SK-N-MC (cell line): ENCODE measurements around the gene SCNN1A.

Experiments
- EZH2 ChIP-seq: fragments of 200-600 bp; sonication (generic); IDR thresholded peaks from one replicate; pipeline ENCODE4 v1.6.1; 2017; ENCODE audit warnings: antibody characterized with exemption
- FOXP2 ChIP-seq: optimal IDR thresholded peaks from 2 replicates; pipeline ENCODE3; 2011; ENCODE audit warnings: mild to moderate bottlenecking, moderate library complexity; ENCODE audit not compliant: insufficient read depth; ENCODE audit errors: extremely low read length, control extremely low read depth
- POLR2AphosphoS5 ChIP-seq: IDR thresholded peaks from 2 replicates; pipeline ENCODE4 v1.6.1; 2012; ENCODE audit warnings: mild to moderate bottlenecking, low read depth, low read length, borderline replicate concordance

DNA sequence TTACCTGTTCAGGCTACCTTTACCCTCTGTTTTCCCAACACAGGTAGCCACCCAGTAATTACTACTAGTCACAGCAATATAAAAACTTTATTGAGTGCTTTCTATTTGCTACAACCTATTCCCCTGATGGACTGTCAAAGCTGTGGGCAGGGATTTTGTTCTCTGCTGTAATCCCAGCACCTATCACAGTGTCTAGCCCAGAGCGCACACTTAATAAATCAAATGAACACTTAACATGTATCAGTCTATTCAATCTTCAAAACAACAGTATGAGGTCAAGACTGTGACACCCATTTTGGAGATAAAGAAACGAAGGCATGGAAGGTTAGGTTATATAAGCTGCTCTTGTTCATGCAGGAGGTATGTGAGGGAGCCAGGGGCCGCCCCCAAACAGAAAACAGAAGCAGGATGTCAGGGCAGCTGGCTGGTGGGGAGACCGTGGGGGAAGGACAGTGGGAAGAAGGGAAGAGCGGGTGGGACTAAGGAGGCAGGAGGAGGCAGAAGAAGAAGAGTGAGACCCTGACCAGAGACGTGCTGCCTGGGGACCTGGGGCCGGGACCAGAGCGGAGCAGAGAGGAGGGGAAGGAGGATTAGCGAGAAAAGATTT, 35.2 kb downstream of the SCNN1A start:
- TF ChIP-seq EZH2 (no peak), POLR2AphosphoS5 (no peak), FOXP2 (no peak)
